NB4 (cell line): ENCODE data around the gene GKAP1.

Experiments used
- DNase-seq: peaks from one replicate; pipeline ENCODE4 v3.0.0; 2010; ENCODE audit warnings: low read depth
- H3K4me3 ChIP-seq: one replicate; pipeline ENCODE4 v1.5.1; 2011; ENCODE audit warnings: mild to moderate bottlenecking, low read depth, low read length, moderate library complexity
- MYC ChIP-seq: IDR thresholded peaks from 2 replicates; pipeline ENCODE4 v1.6.1; 2011; ENCODE audit warnings: low read depth, low read length
- POLR2A ChIP-seq: IDR thresholded peaks from 2 replicates; pipeline ENCODE4 v1.6.1; 2011; ENCODE audit warnings: mild to moderate bottlenecking; ENCODE audit not compliant: insufficient read length; ENCODE audit errors: extremely low read depth
- TF ChIP-seq, protein P1 (sequence below): IDR thresholded peaks from one replicate; pipeline ENCODE4 v1.5.1; 2012; ENCODE audit warnings: low read depth, low read length
- TF ChIP-seq, protein P2 (sequence below): IDR thresholded peaks from 2 replicates; pipeline ENCODE4 v1.6.1; 2011; ENCODE audit warnings: low read depth, low read length

Gene GKAP1

DNA sequence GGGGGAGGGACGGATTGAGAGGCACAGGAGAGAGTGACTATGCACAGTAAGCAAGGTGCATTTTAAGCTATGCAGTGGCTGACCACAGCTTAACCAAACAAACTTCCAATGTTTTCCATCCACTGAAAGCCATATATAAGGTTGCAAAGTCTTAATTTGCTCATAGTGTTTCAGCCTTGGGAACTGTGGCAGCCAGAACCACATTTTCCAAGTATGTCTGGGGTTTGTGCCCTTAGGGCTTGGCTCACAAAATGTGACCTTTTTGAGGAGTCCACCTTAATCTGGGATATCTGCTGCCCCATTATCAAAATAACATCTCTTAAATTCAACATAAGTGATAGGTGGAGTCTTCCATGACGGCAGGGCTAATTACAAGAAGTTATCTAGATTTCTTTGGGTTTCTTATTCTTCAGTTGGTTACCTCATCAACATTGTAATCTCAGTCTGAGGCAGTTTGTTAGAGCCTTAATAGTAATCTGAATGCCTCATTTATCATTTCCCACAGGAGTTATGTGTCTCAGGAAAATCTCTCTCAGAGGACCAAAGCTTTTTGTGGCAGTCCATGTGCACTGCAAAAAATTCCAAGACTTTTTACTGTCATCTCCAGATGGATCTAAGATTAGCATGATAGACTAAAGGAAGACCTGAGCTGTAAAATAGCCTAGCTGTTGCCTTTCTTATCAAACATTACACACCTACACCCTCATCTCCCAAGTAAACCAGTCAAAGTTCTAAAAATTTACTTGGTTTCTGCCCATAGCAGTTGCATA, 94.7 kb downstream of the GKAP1 start:
- no peak for DNase-seq
- H3K4me3 ChIP-seq, result no peak overlapping the region
- no peak for TF ChIP-seq POLR2A
- TF ChIP-seq, protein P1, sequence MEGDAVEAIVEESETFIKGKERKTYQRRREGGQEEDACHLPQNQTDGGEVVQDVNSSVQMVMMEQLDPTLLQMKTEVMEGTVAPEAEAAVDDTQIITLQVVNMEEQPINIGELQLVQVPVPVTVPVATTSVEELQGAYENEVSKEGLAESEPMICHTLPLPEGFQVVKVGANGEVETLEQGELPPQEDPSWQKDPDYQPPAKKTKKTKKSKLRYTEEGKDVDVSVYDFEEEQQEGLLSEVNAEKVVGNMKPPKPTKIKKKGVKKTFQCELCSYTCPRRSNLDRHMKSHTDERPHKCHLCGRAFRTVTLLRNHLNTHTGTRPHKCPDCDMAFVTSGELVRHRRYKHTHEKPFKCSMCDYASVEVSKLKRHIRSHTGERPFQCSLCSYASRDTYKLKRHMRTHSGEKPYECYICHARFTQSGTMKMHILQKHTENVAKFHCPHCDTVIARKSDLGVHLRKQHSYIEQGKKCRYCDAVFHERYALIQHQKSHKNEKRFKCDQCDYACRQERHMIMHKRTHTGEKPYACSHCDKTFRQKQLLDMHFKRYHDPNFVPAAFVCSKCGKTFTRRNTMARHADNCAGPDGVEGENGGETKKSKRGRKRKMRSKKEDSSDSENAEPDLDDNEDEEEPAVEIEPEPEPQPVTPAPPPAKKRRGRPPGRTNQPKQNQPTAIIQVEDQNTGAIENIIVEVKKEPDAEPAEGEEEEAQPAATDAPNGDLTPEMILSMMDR, result no peak
- TF ChIP-seq, protein P2, sequence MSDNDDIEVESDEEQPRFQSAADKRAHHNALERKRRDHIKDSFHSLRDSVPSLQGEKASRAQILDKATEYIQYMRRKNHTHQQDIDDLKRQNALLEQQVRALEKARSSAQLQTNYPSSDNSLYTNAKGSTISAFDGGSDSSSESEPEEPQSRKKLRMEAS, result no peak
- TF ChIP-seq MYC, result no peak

DNA sequence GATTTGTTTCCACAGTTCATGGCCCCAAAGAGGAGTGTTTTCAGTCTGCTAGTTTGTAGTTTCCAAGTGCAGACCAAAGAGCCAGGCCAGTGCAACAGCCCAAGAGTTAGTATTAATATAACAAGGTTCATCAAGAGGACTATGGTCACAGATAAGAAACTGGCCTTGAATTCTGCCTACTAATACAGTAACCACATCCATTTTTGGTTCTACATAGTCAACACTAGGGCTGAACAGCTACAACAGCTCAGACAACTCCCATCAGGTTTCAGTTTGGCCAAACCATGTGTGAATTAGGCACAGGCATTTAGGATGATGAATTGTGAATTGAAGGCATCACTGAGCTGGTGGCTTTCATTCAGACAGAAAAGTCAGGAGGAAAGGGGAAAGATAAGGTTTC, 96.1 kb downstream of the GKAP1 start:
- DNase-seq, result no peak
- no peak overlapping the region for H3K4me3 ChIP-seq
- TF ChIP-seq MYC (no peak), POLR2A (no peak)
- TF ChIP-seq, protein P2, result no peak
- TF ChIP-seq, protein P1, result no peak

DNA sequence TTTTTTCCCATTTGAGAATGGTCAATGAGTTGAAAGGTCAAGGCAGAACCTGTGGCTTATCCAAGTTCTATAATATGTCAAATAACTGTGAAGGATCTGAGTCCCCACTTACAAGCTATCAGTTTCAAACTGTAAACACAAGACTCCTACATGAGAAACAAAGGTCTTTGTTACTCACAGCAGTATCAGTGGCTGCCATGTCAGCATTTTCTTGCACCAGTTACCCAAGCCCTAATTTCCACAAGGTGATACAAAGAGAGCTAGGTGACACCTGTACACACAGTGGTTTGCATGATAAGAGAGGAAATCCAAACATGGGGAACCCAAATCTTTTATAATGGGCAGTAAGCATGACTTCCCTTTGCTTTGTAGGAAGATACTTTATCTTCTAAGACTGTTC, 101.8 kb downstream of the GKAP1 start:
- no peak for DNase-seq
- H3K4me3 ChIP-seq, result no peak overlapping the region
- no peak for TF ChIP-seq POLR2A
- TF ChIP-seq, protein P2, result no peak

DNA sequence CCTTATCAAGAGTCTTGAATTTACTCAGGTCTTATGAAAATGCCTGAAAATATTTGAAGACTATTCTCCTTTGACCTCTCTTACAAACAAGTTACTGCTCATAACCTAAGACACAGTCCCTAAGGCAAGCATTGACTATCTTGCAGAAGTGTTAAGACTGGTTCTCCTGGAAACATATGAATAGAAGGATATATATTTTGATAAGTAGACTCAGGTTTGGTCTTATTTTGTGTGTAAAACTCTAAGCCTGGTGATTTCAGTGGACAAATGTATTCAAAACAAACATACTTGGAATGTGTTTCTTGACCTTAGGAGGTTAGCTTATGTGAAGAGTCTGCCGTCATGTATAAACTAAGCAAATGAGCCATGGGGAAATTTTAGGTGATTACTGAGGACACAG, 102.3 kb downstream of the GKAP1 start:
- no peak overlapping the region for H3K4me3 ChIP-seq
- DNase-seq, result no peak
- TF ChIP-seq POLR2A, result no peak
- TF ChIP-seq, protein P1, result no peak
- TF ChIP-seq MYC, result no peak
- TF ChIP-seq, protein P2, result no peak

DNA sequence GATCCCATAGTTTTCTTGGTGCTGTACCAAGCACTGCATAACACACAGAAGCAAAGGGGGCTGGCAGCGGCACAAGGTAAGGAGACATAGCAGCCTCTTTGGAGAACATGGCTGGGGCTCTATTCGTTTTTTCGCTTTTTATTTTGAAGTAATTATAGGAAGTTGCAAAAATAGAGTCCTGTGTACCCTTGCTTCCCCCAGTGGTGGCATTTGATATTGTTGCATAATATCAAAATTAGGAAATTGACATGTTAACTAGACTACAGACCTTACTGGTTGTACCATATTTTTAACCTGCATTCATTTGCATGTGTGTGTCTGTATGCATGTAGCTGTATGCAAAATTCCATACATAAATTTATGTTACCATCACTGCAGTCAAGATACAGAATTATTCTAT, 103.2 kb downstream of the GKAP1 start:
- DNase-seq, result peak; percentile 45
- no peak overlapping the region for H3K4me3 ChIP-seq
- TF ChIP-seq, protein P1, result peak; percentile 27
- TF ChIP-seq MYC, result no peak

DNA sequence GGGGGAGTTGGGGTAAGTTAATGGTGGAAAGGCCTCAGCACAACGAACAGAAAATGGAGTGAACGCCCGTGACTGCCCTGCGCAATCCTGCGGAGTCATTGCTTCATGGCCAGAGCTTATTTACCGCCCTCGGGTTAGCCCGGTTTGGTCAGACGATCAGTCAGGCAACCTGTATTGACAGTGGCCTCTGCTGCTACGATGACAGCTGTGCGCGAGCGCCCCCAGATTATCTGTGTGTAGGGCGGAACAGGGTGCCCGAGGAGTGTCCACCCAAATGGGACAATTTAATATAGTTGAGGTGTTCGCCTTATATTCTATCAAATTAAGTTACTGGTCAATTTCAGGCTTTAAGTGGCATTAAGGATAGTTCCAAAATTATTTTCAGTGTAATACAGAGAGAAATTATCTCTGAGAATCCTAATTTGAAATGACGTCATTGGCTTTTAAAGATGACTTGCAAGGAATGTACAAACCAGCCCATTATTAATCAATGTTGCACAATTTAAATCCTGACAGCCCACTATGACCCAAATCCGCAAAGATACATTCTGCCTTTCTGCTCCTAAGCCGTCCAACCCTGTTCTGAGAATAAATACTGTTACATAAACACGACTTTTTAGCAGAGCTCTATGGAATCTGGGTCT, 108.9 kb downstream of the GKAP1 start:
- TF ChIP-seq, protein P2, result no peak
- TF ChIP-seq, protein P1, result peak; percentile 26
- peak overlapping the region; percentile 97 for H3K4me3 ChIP-seq
- peak; percentile 85 for DNase-seq
